IMR-90 (cell line): ENCODE data around the gene GBX2. TPM values are rescaled to one million over a fixed set of nuclear protein-coding genes. Genes with fewer than 3 reads are reported as not detected.

Source experiments
- ATAC-seq: fragments of 200-7000 bp; cut with Tn5 transposase; 2 replicates; pipeline ENCODE4 v1.9.1; 2020; ENCODE audit warnings: low read depth, mild to moderate bottlenecking, moderate library complexity
- BruUV-seq: library from RNA; stranded (reverse); fragments of 400-500 nt; replicated peaks from 2 replicates; lab custom pipeline; 2021; lab: Mats Ljungman, UMichigan
- CTCF ChIA-PET: fragments of 300-600 bp; formaldehyde crosslinking; extraction: SDS; loops from one replicate; lab custom pipeline; 2021; ENCODE audit warnings: antibody characterized with exemption; lab: Yijun Ruan, JAX
- POLR2A ChIA-PET: fragments of 300-600 bp; sonication (Branson Sonifier 250); formaldehyde crosslinking; loops from one replicate; lab custom pipeline; 2022; ENCODE audit warnings: antibody characterized with exemption; ENCODE audit not compliant: unreplicated experiment; lab: Charles Lee
- DNase-seq: peaks from one replicate; pipeline ENCODE4 v3.0.0; 2013
- H2AFZ ChIP-seq: replicated peaks from 2 replicates; pipeline ENCODE3; 2013; ENCODE audit warnings: low read length, mild to moderate bottlenecking; ENCODE audit not compliant: poor library complexity
- H2AK5ac ChIP-seq: 2 replicates; pipeline ENCODE4 v1.6.1; 2013; ENCODE audit warnings: low read depth, low read length, inconsistent platforms
- H2AK9ac ChIP-seq: replicated peaks from 2 replicates; pipeline ENCODE3; 2013; ENCODE audit warnings: mild to moderate bottlenecking, low read depth, low read length, moderate library complexity; ENCODE audit not compliant: poor library complexity
- H2BK120ac ChIP-seq: 2 replicates; pipeline ENCODE4 v1.6.1; 2013; ENCODE audit warnings: low read depth, low read length, inconsistent platforms
- H2BK15ac ChIP-seq: 3 replicates; pipeline ENCODE4 v1.6.1; 2013; ENCODE audit warnings: low read depth, low read length, inconsistent platforms
- H2BK20ac ChIP-seq: 2 replicates; pipeline ENCODE4 v1.6.1; 2013; ENCODE audit warnings: low read depth, mild to moderate bottlenecking, inconsistent platforms, low read length, moderate library complexity
- H2BK5ac ChIP-seq: 2 replicates; pipeline ENCODE4 v1.6.1; 2013; ENCODE audit warnings: mild to moderate bottlenecking, low read depth, low read length, inconsistent platforms; ENCODE audit not compliant: poor library complexity, severe bottlenecking
- H3K14ac ChIP-seq: replicated peaks from 2 replicates; pipeline ENCODE4 v1.6.1; 2013; ENCODE audit warnings: low read depth, low read length, inconsistent platforms
- H3K18ac ChIP-seq: 2 replicates; pipeline ENCODE4 v1.6.1; 2013; ENCODE audit warnings: low read depth, low read length, control low read depth
- H3K23ac ChIP-seq: 2 replicates; pipeline ENCODE4 v1.6.1; 2013; ENCODE audit warnings: low read depth, low read length, inconsistent platforms
- H3K27ac ChIP-seq: 2 replicates; pipeline ENCODE4 v1.5.1; 2013; ENCODE audit warnings: mild to moderate bottlenecking, control low read depth, low read length; ENCODE audit not compliant: insufficient read depth
- H3K27me3 ChIP-seq: 2 replicates; pipeline ENCODE4 v1.6.1; 2013; ENCODE audit warnings: low read length; ENCODE audit not compliant: control insufficient read depth, insufficient read depth
- H3K36me3 ChIP-seq: 2 replicates; pipeline ENCODE4 v1.6.1; 2013; ENCODE audit warnings: low read length, mixed read lengths; ENCODE audit not compliant: control insufficient read depth, insufficient read depth
- H3K4ac ChIP-seq: 2 replicates; pipeline ENCODE4 v1.6.1; 2013; ENCODE audit warnings: low read depth, low read length, inconsistent platforms
- H3K4me1 ChIP-seq: 2 replicates; pipeline ENCODE4 v1.6.1; 2013; ENCODE audit warnings: low read length, mixed read lengths; ENCODE audit not compliant: control insufficient read depth, insufficient read depth
- H3K4me2 ChIP-seq: 2 replicates; pipeline ENCODE4 v1.6.1; 2013; ENCODE audit warnings: low read depth, mild to moderate bottlenecking, control low read depth, low read length, moderate library complexity
- H3K4me3 ChIP-seq: 2 replicates; pipeline ENCODE4 v1.5.1; 2013; ENCODE audit warnings: low read depth, mild to moderate bottlenecking, control low read depth, low read length, moderate library complexity; ENCODE audit not compliant: insufficient read depth
- H3K56ac ChIP-seq: 2 replicates; pipeline ENCODE4 v1.6.1; 2013; ENCODE audit warnings: low read length, inconsistent platforms; ENCODE audit not compliant: insufficient read depth; ENCODE audit errors: extremely low read depth
- H3K79me1 ChIP-seq, 2 experiments: 2 replicates each; pipeline ENCODE4 v1.6.1; 2013; ENCODE audit warnings: low read length in 2 of 2, inconsistent platforms in 1 of 2, low read depth in 1 of 2
- H3K9ac ChIP-seq: 2 replicates; pipeline ENCODE4 v1.6.1; 2013; ENCODE audit warnings: low read depth, low read length, control low read depth
- H3K9me1 ChIP-seq: 2 replicates; pipeline ENCODE4 v1.6.1; 2013; ENCODE audit warnings: low read length, inconsistent platforms; ENCODE audit not compliant: insufficient read depth
- H3K9me3 ChIP-seq: 2 replicates; pipeline ENCODE4 v1.6.1; 2013; ENCODE audit warnings: low read length; ENCODE audit not compliant: control insufficient read depth, insufficient read depth
- H4K20me1 ChIP-seq: 2 replicates; pipeline ENCODE4 v1.6.1; 2013; ENCODE audit warnings: low read length, inconsistent platforms; ENCODE audit not compliant: insufficient read depth
- H4K5ac ChIP-seq: 2 replicates; pipeline ENCODE4 v1.6.1; 2013; ENCODE audit warnings: mild to moderate bottlenecking, low read depth, low read length, control low read depth
- H4K8ac ChIP-seq, 2 experiments: 2 replicates each; pipeline ENCODE4 v1.6.1; 2013; ENCODE audit warnings: low read depth in 2 of 2, low read length in 2 of 2, control low read depth in 1 of 2, inconsistent platforms in 1 of 2
- H4K91ac ChIP-seq: 2 replicates; pipeline ENCODE4 v1.6.1; 2013; ENCODE audit warnings: low read depth, low read length, inconsistent platforms; ENCODE audit not compliant: insufficient read depth
- BHLHE40 ChIP-seq: fragments of 150-350 bp; IDR thresholded peaks from 2 replicates; pipeline ENCODE4 v1.6.1; 2016; ENCODE audit warnings: mild to moderate bottlenecking, low read depth, low read length
- CEBPB ChIP-seq: IDR thresholded peaks from 2 replicates; pipeline ENCODE4 v1.6.1; 2012; ENCODE audit warnings: low read depth, low read length, improper control_type of control experiment
- CHD1 ChIP-seq: IDR thresholded peaks from 2 replicates; pipeline ENCODE4 v1.6.1; 2012; ENCODE audit warnings: low read depth, low read length, improper control_type of control experiment
- FOS ChIP-seq: fragments of 150-350 bp; IDR thresholded peaks from 2 replicates; pipeline ENCODE4 v1.6.1; 2016; ENCODE audit warnings: low read depth, low read length
- MAFK ChIP-seq: IDR thresholded peaks from 2 replicates; pipeline ENCODE4 v1.6.1; 2012; ENCODE audit warnings: low read depth, low read length, improper control_type of control experiment
- MXI1 ChIP-seq: IDR thresholded peaks from 2 replicates; pipeline ENCODE4 v1.6.1; 2012; ENCODE audit warnings: low read depth, mild to moderate bottlenecking, low read length, moderate library complexity, borderline replicate concordance
- NFE2L2 ChIP-seq: fragments of 150-350 bp; IDR thresholded peaks from 2 replicates; pipeline ENCODE4 v1.6.1; 2016; ENCODE audit warnings: low read depth, mild to moderate bottlenecking, low read length
- POLR2A ChIP-seq: IDR thresholded peaks from 2 replicates; pipeline ENCODE4 v1.6.1; 2012; ENCODE audit warnings: mild to moderate bottlenecking, low read depth, low read length
- RAD21 ChIP-seq: IDR thresholded peaks from 2 replicates; pipeline ENCODE4 v1.6.1; 2012; ENCODE audit warnings: low read length, improper control_type of control experiment
- RCOR1 ChIP-seq: IDR thresholded peaks from 2 replicates; pipeline ENCODE4 v1.6.1; 2012; ENCODE audit warnings: mild to moderate bottlenecking, low read length, improper control_type of control experiment; ENCODE audit not compliant: insufficient replicate concordance
- RFX5 ChIP-seq: IDR thresholded peaks from 2 replicates; pipeline ENCODE4 v1.8.0; 2012; ENCODE audit warnings: low read depth, mild to moderate bottlenecking, low read length, moderate library complexity
- SMC3 ChIP-seq: fragments of 150-350 bp; IDR thresholded peaks from 2 replicates; pipeline ENCODE4 v1.6.1; 2016; ENCODE audit warnings: low read depth, mild to moderate bottlenecking, antibody characterized with exemption, low read length, moderate library complexity
- WGBS, 2 experiments: methylation state at CpG; one replicate each; pipeline versions ENCODE4 v1.1.5 to v1.1.7; 2013; ENCODE audit warnings: missing lambda C conversion rate in 2 of 2; ENCODE audit not compliant: insufficient read length in 1 of 2; ENCODE audit errors: extremely low coverage in 2 of 2; 5-methylcytosine and 5-hydroxymethylcytosine counted together
- dilution Hi-C: fragments of 300-500 bp; cut with HindIII; formaldehyde crosslinking; loops from one replicate; pipeline ENCODE4 v1.14.3; 2018; ENCODE audit warnings: low sequenced_read_pairs; ENCODE audit not compliant: unreplicated experiment
- in situ Hi-C: fragments of 300-500 bp; cut with MboI; formaldehyde crosslinking; loops from 3 replicates; pipeline ENCODE4 v1.14.3; 2019; ENCODE audit warnings: low sequenced_read_pairs, inconsistent platforms, mixed read lengths
- intact Hi-C: fragments of 100-400 bp; cut with micrococcal nuclease; formaldehyde crosslinking; loops from 2 replicates; pipeline ENCODE4 v1.10.0; 2022
- polyA plus RNA-seq, 3 experiments: library from polyadenylated mRNA; depleted of rRNA; stranded (reverse); fragments of >200 nt; gene quantifications; 2 replicates each; pipeline ENCODE4 v1.2.3, GENCODE V29; 2012; ENCODE audit warnings: low replicate concordance in 1 of 3
- total RNA-seq: library from RNA; depleted of rRNA; stranded (reverse); fragments of >200 nt; gene quantifications from 2 replicates; pipeline ENCODE4 v1.2.3, GENCODE V29; 2012
- TF ChIP-seq, protein P1 (sequence below): fragments of 150-350 bp; IDR thresholded peaks from 2 replicates; pipeline ENCODE4 v1.6.1; 2016; ENCODE audit warnings: low read depth, mild to moderate bottlenecking, low read length, moderate library complexity, borderline replicate concordance
- TF ChIP-seq, protein P2 (sequence below): fragments of 150-350 bp; IDR thresholded peaks from 2 replicates; pipeline ENCODE4 v1.6.1; 2017; ENCODE audit warnings: mild to moderate bottlenecking, antibody characterized with exemption, low read length, low read depth

Gene GBX2
- total and polyA plus RNA-seq, 2 of the 4 experiments (the other 2 are of a cell fraction) = 0.10 TPM; not detected in 1

DNA sequence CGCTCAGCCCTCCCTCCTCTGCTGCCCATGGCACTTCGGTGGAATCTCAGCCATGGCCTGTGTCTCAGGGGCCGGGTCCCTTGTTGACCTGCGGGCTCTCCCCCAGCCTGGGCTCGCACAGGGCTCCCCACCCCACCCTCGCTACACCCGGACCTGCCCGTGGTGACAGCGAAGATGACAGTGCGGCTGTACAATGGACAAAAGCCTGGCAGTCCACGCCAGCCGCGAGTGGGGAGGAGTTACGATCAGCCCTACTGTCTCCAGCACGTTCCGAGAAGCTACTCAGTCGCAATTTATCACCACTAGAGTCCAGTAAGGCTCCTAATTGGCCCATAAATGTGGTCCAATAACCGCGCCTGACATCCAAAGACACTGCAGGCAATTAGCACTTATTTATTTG is 31.6 kb downstream of the GBX2 start:
- Histone ChIP-seq H2BK20ac (no peak overlapping the region), H3K4me2 (no peak overlapping the region), H2AK5ac (no peak overlapping the region), H2AK9ac (no peak overlapping the region), H3K27me3 (no peaks in the 10 kb centered on the region; the same call in 1 of the 2 replicates), H4K91ac (no peak overlapping the region), H3K4ac (no peak overlapping the region), H3K14ac (no peak overlapping the region), H3K18ac (no peak overlapping the region), H3K9ac (no peak overlapping the region), H3K36me3 (no peaks in the 10 kb centered on the region), H3K56ac (no peak overlapping the region), H3K9me1 (no peaks in the 10 kb centered on the region), H3K27ac (no peak overlapping the region), H4K20me1 (no peaks in the 10 kb centered on the region), H2BK15ac (no peak overlapping the region), H4K8ac (no peak overlapping the region), H2BK120ac (no peak overlapping the region), H3K4me1 (no peaks in the 10 kb centered on the region), H3K9me3 (no peaks in the 10 kb centered on the region), H2AFZ (no peak overlapping the region), H2BK5ac (no peak overlapping the region), H3K23ac (no peak overlapping the region), H3K4me3 (no peak overlapping the region), H4K5ac (no peak overlapping the region), H3K79me1 (no peaks in the 10 kb centered on the region)
- dilution Hi-C loops (no loop called here), intact Hi-C loops (no loop called here), in situ Hi-C loops (no loop called here)
- ChIA-PET CTCF (no interaction called here), POLR2A (no interaction called here)
- ATAC-seq (no peak), DNase-seq (no peak)
- TF ChIP-seq SMC3 (no peak), RFX5 (no peak), POLR2A (no peak), RCOR1 (no peak), BHLHE40 (no peak), NFE2L2 (no peak), CHD1 (no peak), CEBPB (no peak), MXI1 (no peak), FOS (no peak), MAFK (no peak), RAD21 (no peak)
- TF ChIP-seq, protein P1, sequence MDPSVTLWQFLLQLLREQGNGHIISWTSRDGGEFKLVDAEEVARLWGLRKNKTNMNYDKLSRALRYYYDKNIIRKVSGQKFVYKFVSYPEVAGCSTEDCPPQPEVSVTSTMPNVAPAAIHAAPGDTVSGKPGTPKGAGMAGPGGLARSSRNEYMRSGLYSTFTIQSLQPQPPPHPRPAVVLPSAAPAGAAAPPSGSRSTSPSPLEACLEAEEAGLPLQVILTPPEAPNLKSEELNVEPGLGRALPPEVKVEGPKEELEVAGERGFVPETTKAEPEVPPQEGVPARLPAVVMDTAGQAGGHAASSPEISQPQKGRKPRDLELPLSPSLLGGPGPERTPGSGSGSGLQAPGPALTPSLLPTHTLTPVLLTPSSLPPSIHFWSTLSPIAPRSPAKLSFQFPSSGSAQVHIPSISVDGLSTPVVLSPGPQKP = no peak
- TF ChIP-seq, protein P2, sequence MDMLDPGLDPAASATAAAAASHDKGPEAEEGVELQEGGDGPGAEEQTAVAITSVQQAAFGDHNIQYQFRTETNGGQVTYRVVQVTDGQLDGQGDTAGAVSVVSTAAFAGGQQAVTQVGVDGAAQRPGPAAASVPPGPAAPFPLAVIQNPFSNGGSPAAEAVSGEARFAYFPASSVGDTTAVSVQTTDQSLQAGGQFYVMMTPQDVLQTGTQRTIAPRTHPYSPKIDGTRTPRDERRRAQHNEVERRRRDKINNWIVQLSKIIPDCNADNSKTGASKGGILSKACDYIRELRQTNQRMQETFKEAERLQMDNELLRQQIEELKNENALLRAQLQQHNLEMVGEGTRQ = no peak
- WGBS, 2 experiments = 88% methylated on average over 11 of the region's 19 CpGs; no CpG with 5 or more reads in 1 of the 2 experiments
- no TSS peak for BruUV-seq
